ENCODE measurements around the gene BCL2L1.
"Not testable (repeated sequence)": the region's sequence is repeated elsewhere in the genome, so short reads cannot be mapped to it uniquely, and the experiment has no call there.

BCL2L1 gene

GRCh38 chr20:31653561-31653960 is 69.1 kb downstream of the BCL2L1 start:
- no peak for TF ChIP-seq CTCF (IDR thresholded peaks at IDR 0.05)
- H3K27ac ChIP-seq: no peak overlapping the region
- no peak for DNase-seq (ENCODE audit: low spot score)

DNA sequence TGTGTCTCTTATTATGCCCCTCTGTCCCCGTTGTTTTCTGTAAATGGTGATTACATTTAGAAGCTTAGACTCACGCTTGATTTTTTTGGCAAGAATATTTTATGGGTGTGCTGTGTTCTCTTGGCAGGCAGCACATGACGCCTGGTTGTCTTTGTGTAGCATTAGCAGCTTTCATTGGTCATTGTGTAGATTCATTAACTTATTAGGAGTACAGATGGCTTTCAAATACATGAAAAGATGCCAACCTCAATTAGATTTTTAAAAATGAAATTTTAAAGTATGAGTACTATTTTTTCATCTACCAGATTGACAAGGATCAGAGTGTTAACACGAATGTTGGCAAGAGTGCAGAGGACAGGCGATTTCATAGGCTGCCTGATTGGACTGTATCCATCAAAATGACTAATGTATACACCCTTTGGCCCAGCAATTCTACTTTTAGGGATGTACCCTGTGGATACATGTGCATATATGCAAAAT is 69.7 kb downstream of the BCL2L1 start:
- no peak for DNase-seq (ENCODE audit: low spot score)
- no peak overlapping the region for H3K4me3 ChIP-seq
- no peak overlapping the region for H3K27ac ChIP-seq
- TF ChIP-seq CTCF (IDR thresholded peaks at IDR 0.05): no peak

More at GRCh38 chr20:31653561-31653960, 69.1 kb downstream of the BCL2L1 start:
- H3K4me3 ChIP-seq: no peak overlapping the region

DNA sequence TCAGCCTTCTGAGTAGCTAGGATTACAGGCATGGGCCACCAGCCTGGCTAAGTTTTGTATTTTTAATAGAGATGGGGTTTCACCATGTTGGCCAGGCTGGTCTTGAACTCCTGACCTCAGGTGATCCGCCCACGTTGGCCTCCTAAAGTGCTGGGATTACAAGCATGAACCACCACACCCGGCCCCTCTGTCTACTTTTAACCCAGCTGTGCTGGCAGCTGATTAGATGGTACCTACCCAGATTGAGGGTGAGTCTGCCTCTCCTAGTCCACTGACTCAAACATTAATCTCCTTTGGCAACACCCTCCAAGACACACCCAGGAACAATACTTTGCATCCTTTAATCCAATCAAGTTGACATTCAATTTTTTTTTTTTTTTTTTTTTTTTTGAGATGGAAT is 74.6 kb downstream of the BCL2L1 start:
- DNase-seq (ENCODE audit: low spot score); H3K4me3 ChIP-seq; H3K27ac ChIP-seq: not testable (repeated sequence)

- H3K4me3 ChIP-seq: no peak overlapping the region
- no peak for TF ChIP-seq CTCF (IDR thresholded peaks at IDR 0.05)
- DNase-seq (ENCODE audit: low spot score): no peak
- no peak overlapping the region for H3K27ac ChIP-seq
Measured at GRCh38 chr20:31644701-31645100, 78.0 kb downstream of the BCL2L1 start.

DNA sequence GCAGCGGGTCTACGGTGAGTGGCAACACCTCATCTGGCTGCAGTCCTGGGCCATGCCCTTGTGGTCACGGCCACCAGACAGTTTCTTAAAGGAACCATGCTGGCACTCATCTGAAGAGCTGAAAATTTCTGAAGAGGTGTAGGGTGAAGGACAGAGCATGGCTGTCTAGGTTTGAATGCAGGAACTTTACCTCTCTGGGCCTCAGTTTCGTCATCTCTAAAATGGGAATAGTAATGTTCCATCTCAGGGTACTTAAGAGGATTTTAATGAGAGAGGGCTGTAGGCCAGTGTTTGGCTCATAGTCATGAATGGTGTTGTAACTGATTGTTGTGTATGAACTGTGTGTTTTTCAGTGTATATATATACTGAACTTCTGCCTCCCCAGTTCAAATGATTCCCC is 79.1 kb downstream of the BCL2L1 start:
- DNase-seq (ENCODE audit: low spot score): no peak
- no peak overlapping the region for H3K4me3 ChIP-seq
- no peak overlapping the region for H3K27ac ChIP-seq
- no peak for TF ChIP-seq CTCF (IDR thresholded peaks at IDR 0.05)

- Histone ChIP-seq H3K4me3 (no peak overlapping the region), H3K27ac (no peak overlapping the region)
- TF ChIP-seq CTCF (IDR thresholded peaks at IDR 0.05): no peak
- DNase-seq (ENCODE audit: low spot score): no peak
Measured at GRCh38 chr20:31642837-31643236, 79.8 kb downstream of the BCL2L1 start.

- Histone ChIP-seq H3K4me3 (no peak overlapping the region), H3K27ac (no peak overlapping the region)
- no peak for DNase-seq (ENCODE audit: low spot score)
- TF ChIP-seq CTCF (IDR thresholded peaks at IDR 0.05): no peak
Measured at GRCh38 chr20:31641391-31641790, 81.3 kb downstream of the BCL2L1 start.

DNA sequence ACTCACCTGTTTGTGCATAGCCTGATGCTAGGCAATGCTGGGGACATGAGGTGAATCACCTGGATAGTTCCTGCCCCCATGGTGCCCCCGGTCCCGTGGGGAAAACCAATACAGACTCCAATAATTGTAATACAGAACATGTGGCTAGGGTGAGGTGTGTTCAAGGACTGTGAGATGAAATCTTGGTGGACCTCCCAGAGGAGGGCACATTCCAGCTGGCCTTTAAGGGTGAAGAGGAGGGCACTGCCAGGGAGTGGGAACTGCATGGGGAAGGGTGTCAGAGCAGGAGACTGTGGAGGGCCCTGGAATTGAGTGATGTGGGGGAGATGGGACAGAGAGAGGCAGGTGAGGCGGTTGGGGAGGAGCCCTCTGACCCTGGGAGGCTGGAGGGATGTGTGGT is 82.4 kb downstream of the BCL2L1 start:
- no peak for TF ChIP-seq CTCF (IDR thresholded peaks at IDR 0.05)
- no peak for DNase-seq (ENCODE audit: low spot score)
- Histone ChIP-seq H3K27ac (no peak overlapping the region), H3K4me3 (no peak overlapping the region)
